Stomach (tissue), 9 donors: ENCODE results near the gene NSUN7. TPM values are rescaled to one million over a fixed set of nuclear protein-coding genes. Genes with fewer than 3 reads are reported as not detected.

Experiments used
- DNase-seq, 2 donors: peaks; one replicate each; pipeline versions ENCODE4 v3.0.0 to v3.0.0-alpha.2; 2013 to 2019
- H3K27ac ChIP-seq, 5 donors: fragments of 200-600 bp in 4 of 5; sonication (generic) in 4 of 5; one replicate each; pipeline ENCODE4 v1.5.1; 2013 to 2019; ENCODE audit warnings: mild to moderate bottlenecking in 1 of 5, moderate library complexity in 1 of 5
- H3K27me3 ChIP-seq, 3 donors: fragments of 200-600 bp; sonication (generic); one replicate each; pipeline ENCODE4 v1.5.1; 2017 to 2019; ENCODE audit warnings: mixed run types in 1 of 3
- H3K36me3 ChIP-seq, 4 donors: fragments of 200-600 bp; sonication (generic); 1 replicate in 3 of 4; 2 replicates in 1 of 4; pipeline ENCODE4 v1.5.1; 2016 to 2019
- H3K4me1 ChIP-seq, 4 donors: fragments of 200-600 bp; sonication (generic); one replicate each; pipeline ENCODE4 v1.5.1; 2016 to 2019
- H3K4me3 ChIP-seq, 4 donors: fragments of 200-600 bp; sonication (generic) in 3 of 4; one replicate each; pipeline ENCODE4 v1.5.1; 2016 to 2019; ENCODE audit warnings: mild to moderate bottlenecking in 1 of 4
- H3K9me3 ChIP-seq, 4 donors: fragments of 200-600 bp; sonication (generic); one replicate each; pipeline ENCODE4 v1.5.1; 2016 to 2019
- EP300 ChIP-seq: sonication (generic); formaldehyde crosslinking; IDR thresholded peaks from one replicate; pipeline ENCODE4 v1.6.1; 2017; ENCODE audit warnings: antibody characterized with exemption
- POLR2A ChIP-seq, 4 donors: fragments of 450-650 bp; IDR thresholded peaks; one replicate each; pipeline ENCODE4 v1.6.1; 2016; ENCODE audit warnings: antibody characterized with exemption in 4 of 4, control low read depth in 2 of 4, mild to moderate bottlenecking in 1 of 4, moderate library complexity in 1 of 4
- POLR2AphosphoS5 ChIP-seq, 3 donors: sonication (generic); formaldehyde crosslinking; IDR thresholded peaks; one replicate each; pipeline ENCODE4 v1.6.1; 2016; ENCODE audit warnings: antibody characterized with exemption in 3 of 3
- WGBS, 5 donors: extraction: QIAGEN DNeasy Blood & Tissue Kit in 3 of 5; methylation state at CpG; one replicate each; pipeline versions ENCODE4 v1.1.5 to v1.1.7; 2013 to 2018; 5-methylcytosine and 5-hydroxymethylcytosine counted together
- intact Hi-C: fragments of 100-400 bp; cut with DNase I; formaldehyde crosslinking; loops from one replicate; pipeline ENCODE4 v1.15.1; 2023; ENCODE audit warnings: low total_unique reads
- polyA plus RNA-seq, 3 donors: library from polyadenylated mRNA; stranded (reverse); fragments of 200-250 nt; gene quantifications; one replicate each; pipeline ENCODE4 v1.2.3, GENCODE V29; 2013
- total RNA-seq, 5 donors: library from RNA; depleted of rRNA; stranded (reverse); fragments of >200 nt; gene quantifications; one replicate each; pipeline versions ENCODE4 v1.1.0 to v1.2.3, GENCODE V29; 2014 to 2016
- TF ChIP-seq, protein P1 (sequence below), 7 experiments: fragments of 450-650 bp in 4 of 7; fragments of 200-600 bp in 3 of 7; sonication (generic) in 3 of 7; IDR thresholded peaks; one replicate each; pipeline ENCODE4 v1.5.1; 2016 to 2019; ENCODE audit warnings: antibody characterized with exemption in 7 of 7, control low read depth in 2 of 7, mild to moderate bottlenecking in 1 of 7
- donor health status: healthy with polysubstance abuse.
- donor health status: Bipolar disorder and iron deficiency.
- donor health status: healthy.

Gene NSUN7
- total and polyA plus RNA-seq, 8 donors: 2.0 to 17.3 (median 7.9) TPM

DNA sequence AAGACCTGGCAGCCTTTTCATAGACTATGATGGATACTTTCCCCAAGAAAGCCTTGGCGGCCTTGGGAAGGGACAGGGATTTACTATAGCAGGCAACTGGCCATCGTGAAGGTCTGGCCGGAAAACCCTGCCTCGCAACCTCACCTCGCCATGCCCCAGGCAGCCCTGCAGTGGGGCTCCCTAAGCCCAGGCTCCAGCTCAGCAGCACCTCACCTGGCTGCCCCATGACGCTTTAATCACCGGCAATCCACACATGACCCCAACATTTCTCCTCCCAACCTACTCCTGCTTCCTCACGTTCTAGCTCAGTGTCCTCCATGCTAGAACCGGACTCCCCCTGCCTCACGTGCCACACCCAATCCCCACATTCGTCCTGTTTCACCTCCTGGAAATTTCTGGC is 82.4 kb downstream of the NSUN7 start:
- no peaks in the 10 kb centered on the region for H3K27me3 ChIP-seq
- no peak overlapping the region for H3K4me3 ChIP-seq
- H3K9me3 ChIP-seq: no peaks in the 10 kb centered on the region
- no peak overlapping the region for H3K27ac ChIP-seq
- intact Hi-C loops: no loop called here
- H3K4me1 ChIP-seq: no peaks in the 10 kb centered on the region
- TF ChIP-seq, protein P1, sequence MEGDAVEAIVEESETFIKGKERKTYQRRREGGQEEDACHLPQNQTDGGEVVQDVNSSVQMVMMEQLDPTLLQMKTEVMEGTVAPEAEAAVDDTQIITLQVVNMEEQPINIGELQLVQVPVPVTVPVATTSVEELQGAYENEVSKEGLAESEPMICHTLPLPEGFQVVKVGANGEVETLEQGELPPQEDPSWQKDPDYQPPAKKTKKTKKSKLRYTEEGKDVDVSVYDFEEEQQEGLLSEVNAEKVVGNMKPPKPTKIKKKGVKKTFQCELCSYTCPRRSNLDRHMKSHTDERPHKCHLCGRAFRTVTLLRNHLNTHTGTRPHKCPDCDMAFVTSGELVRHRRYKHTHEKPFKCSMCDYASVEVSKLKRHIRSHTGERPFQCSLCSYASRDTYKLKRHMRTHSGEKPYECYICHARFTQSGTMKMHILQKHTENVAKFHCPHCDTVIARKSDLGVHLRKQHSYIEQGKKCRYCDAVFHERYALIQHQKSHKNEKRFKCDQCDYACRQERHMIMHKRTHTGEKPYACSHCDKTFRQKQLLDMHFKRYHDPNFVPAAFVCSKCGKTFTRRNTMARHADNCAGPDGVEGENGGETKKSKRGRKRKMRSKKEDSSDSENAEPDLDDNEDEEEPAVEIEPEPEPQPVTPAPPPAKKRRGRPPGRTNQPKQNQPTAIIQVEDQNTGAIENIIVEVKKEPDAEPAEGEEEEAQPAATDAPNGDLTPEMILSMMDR (IDR thresholded peaks at IDR 0.05): no peak
- WGBS, 5 donors: 84 to 94% (median 86%) methylated on average over 11 of the region's 11 CpGs
- no peak for DNase-seq
- H3K36me3 ChIP-seq: peaks cover 1 to 79% (median 63%) of the 10 kb centered on the region in 4 donors

DNA sequence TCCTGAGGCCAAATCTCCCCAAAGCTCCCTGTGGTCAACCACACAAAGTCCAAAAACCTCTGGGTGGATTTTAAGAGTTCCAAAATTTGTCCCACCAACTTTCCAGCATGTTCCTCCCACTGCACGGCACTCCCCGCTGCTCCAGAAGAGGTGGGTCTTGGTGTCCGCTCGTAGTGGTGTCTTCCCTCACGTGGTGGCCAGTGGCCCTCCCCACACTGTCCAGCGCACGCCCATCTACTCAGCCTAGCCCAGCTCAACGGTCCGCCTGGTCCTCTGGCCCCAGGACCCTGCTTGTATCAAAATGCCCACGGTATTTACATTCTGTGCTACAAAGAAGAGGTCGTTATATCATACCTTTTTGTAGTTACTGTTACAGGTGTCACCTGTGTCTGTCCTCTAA is 83.5 kb downstream of the NSUN7 start:
- H3K4me3 ChIP-seq: no peak overlapping the region
- DNase-seq: no peak
- H3K36me3 ChIP-seq: peaks cover 4 to 71% (median 57%) of the 10 kb centered on the region in 4 donors
- intact Hi-C loops: no loop called here
- TF ChIP-seq POLR2A (IDR thresholded peaks at IDR 0.05): no peak
- no peak for TF ChIP-seq EP300
- TF ChIP-seq, protein P1 (IDR thresholded peaks at IDR 0.05): no peak
- no peak for TF ChIP-seq POLR2AphosphoS5 (IDR thresholded peaks at IDR 0.05)
- no peaks in the 10 kb centered on the region for H3K27me3 ChIP-seq
- 92 to 98% (median 95%) methylated on average over 11 of the region's 11 CpGs for WGBS, 5 donors
- no peak overlapping the region for H3K27ac ChIP-seq
- H3K9me3 ChIP-seq: no peaks in the 10 kb centered on the region
- no peaks in the 10 kb centered on the region for H3K4me1 ChIP-seq

DNA sequence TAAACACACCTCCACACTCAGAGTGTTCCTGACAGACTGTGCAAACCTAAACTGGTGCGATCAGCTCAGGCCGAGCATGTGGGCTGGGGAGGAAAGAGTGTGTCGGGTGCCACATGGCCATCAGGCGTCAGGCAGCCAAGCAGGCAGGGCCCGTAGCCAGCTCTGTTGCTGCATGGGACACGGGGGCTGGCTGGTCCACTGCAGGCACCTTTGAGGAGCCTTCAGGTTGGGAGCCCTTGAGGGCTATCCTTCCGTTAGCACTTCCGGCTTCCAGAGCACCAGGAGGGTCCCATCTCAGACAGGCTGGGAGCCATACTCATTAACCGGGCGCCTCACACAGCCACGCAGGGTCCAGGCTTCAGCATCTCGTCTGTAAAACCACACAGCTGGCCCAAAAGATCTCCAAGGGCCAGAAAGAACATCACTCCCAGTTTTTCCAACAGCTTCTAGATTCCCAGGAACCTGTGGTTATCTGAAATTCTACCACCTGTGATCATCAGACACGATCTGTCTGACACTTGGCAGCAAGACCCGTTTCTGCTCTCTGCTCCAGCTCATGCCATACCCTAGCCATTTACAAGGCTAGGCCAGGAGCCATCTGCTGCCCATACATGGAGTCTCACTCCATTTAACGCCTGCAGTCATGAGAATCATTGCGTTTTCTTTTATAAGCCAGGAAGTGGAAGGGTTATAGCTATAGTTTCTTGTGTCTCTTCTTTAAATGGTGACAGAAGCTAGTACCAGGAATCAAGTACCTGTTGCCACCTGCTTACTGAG is 87.5 kb downstream of the NSUN7 start:
- H3K27me3 ChIP-seq: no peaks in the 10 kb centered on the region
- no peak for TF ChIP-seq POLR2AphosphoS5 (IDR thresholded peaks at IDR 0.05)
- no peak for TF ChIP-seq EP300
- H3K4me3 ChIP-seq: no peak overlapping the region
- peaks cover 4 to 43% (median 34%) of the 10 kb centered on the region in 4 donors for H3K36me3 ChIP-seq
- no peaks in the 10 kb centered on the region for H3K4me1 ChIP-seq
- DNase-seq: no peak
- no peak overlapping the region for H3K27ac ChIP-seq
- no peaks in the 10 kb centered on the region for H3K9me3 ChIP-seq
- 82 to 93% (median 90%) methylated on average over 13 to 16 of the region's 16 CpGs for WGBS, 5 donors
- intact Hi-C loops: no loop called here

DNA sequence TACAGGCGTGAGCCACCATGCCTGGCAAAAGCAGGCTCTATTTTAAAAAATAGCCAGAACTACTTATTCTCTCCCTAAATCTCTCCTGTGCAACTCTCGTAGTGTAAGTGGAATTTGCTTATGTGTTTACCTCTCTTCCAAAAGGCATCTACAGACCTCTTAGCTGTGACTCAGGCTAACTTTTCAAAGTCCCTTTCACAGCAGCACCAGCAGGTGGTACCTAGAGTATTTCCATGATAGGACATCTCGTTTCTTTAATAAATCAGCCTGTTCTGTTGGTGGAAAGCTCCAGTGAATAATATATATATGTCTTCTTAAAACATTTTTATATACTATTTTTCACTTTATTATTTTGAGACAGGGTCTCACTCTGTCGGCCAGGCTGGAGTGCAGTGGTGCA is 89.0 kb downstream of the NSUN7 start:
- H3K4me3 ChIP-seq: no peak overlapping the region
- H3K36me3 ChIP-seq: peaks cover 4 to 31% (median 25%) of the 10 kb centered on the region in 4 donors
- no peak for TF ChIP-seq POLR2AphosphoS5 (IDR thresholded peaks at IDR 0.05)
- no peak for TF ChIP-seq EP300
- TF ChIP-seq, protein P1 (IDR thresholded peaks at IDR 0.05): no peak
- no peak for TF ChIP-seq POLR2A (IDR thresholded peaks at IDR 0.05)
- H3K4me1 ChIP-seq: no peaks in the 10 kb centered on the region
- 82 to 90% (median 87%) methylated on average over 4 of the region's 4 CpGs for WGBS, 5 donors
- H3K27ac ChIP-seq: no peak overlapping the region
- no peaks in the 10 kb centered on the region for H3K27me3 ChIP-seq
- DNase-seq: no peak
- H3K9me3 ChIP-seq: no peaks in the 10 kb centered on the region
- intact Hi-C loops: no loop called here
